Stomach (tissue), 9 donors: ENCODE data around the gene RIMBP2. TPM values are rescaled to one million over a fixed set of nuclear protein-coding genes. Genes with fewer than 3 reads are reported as not detected.

Experiments
- DNase-seq, 2 donors: peaks; one replicate each; pipeline versions ENCODE4 v3.0.0 to v3.0.0-alpha.2; 2013 to 2019
- H3K27ac ChIP-seq, 5 donors: fragments of 200-600 bp in 4 of 5; sonication (generic) in 4 of 5; one replicate each; pipeline ENCODE4 v1.5.1; 2013 to 2019; ENCODE audit warnings: mild to moderate bottlenecking in 1 of 5, moderate library complexity in 1 of 5
- H3K27me3 ChIP-seq, 3 donors: fragments of 200-600 bp; sonication (generic); one replicate each; pipeline ENCODE4 v1.5.1; 2017 to 2019; ENCODE audit warnings: mixed run types in 1 of 3
- H3K36me3 ChIP-seq, 4 donors: fragments of 200-600 bp; sonication (generic); 1 replicate in 3 of 4; 2 replicates in 1 of 4; pipeline ENCODE4 v1.5.1; 2016 to 2019
- H3K4me1 ChIP-seq, 4 donors: fragments of 200-600 bp; sonication (generic); one replicate each; pipeline ENCODE4 v1.5.1; 2016 to 2019
- H3K4me3 ChIP-seq, 4 donors: fragments of 200-600 bp; sonication (generic) in 3 of 4; one replicate each; pipeline ENCODE4 v1.5.1; 2016 to 2019; ENCODE audit warnings: mild to moderate bottlenecking in 1 of 4
- H3K9me3 ChIP-seq, 4 donors: fragments of 200-600 bp; sonication (generic); one replicate each; pipeline ENCODE4 v1.5.1; 2016 to 2019
- CTCF ChIP-seq, 7 experiments: fragments of 450-650 bp in 4 of 7; fragments of 200-600 bp in 3 of 7; sonication (generic) in 3 of 7; IDR thresholded peaks; one replicate each; pipeline ENCODE4 v1.5.1; 2016 to 2019; ENCODE audit warnings: antibody characterized with exemption in 7 of 7, control low read depth in 2 of 7, mild to moderate bottlenecking in 1 of 7
- EP300 ChIP-seq: sonication (generic); formaldehyde crosslinking; IDR thresholded peaks from one replicate; pipeline ENCODE4 v1.6.1; 2017; ENCODE audit warnings: antibody characterized with exemption
- POLR2A ChIP-seq, 4 donors: fragments of 450-650 bp; IDR thresholded peaks; one replicate each; pipeline ENCODE4 v1.6.1; 2016; ENCODE audit warnings: antibody characterized with exemption in 4 of 4, control low read depth in 2 of 4, mild to moderate bottlenecking in 1 of 4, moderate library complexity in 1 of 4
- POLR2AphosphoS5 ChIP-seq, 3 donors: sonication (generic); formaldehyde crosslinking; IDR thresholded peaks; one replicate each; pipeline ENCODE4 v1.6.1; 2016; ENCODE audit warnings: antibody characterized with exemption in 3 of 3
- WGBS, 5 donors: extraction: QIAGEN DNeasy Blood & Tissue Kit in 3 of 5; methylation state at CpG; one replicate each; pipeline versions ENCODE4 v1.1.5 to v1.1.7; 2013 to 2018; 5-methylcytosine and 5-hydroxymethylcytosine counted together
- intact Hi-C: fragments of 100-400 bp; cut with DNase I; formaldehyde crosslinking; loops from one replicate; pipeline ENCODE4 v1.15.1; 2023; ENCODE audit warnings: low total_unique reads
- polyA plus RNA-seq, 3 donors: library from polyadenylated mRNA; stranded (reverse); fragments of 200-250 nt; gene quantifications; one replicate each; pipeline ENCODE4 v1.2.3, GENCODE V29; 2013
- total RNA-seq, 5 donors: library from RNA; depleted of rRNA; stranded (reverse); fragments of >200 nt; gene quantifications; one replicate each; pipeline versions ENCODE4 v1.1.0 to v1.2.3, GENCODE V29; 2014 to 2016
- donor health status: healthy with polysubstance abuse.
- donor health status: Bipolar disorder and iron deficiency.
- donor health status: healthy.

Gene RIMBP2
- total and polyA plus RNA-seq, 8 donors = 0.75 to 44.6 (median 5.6) TPM

DNA sequence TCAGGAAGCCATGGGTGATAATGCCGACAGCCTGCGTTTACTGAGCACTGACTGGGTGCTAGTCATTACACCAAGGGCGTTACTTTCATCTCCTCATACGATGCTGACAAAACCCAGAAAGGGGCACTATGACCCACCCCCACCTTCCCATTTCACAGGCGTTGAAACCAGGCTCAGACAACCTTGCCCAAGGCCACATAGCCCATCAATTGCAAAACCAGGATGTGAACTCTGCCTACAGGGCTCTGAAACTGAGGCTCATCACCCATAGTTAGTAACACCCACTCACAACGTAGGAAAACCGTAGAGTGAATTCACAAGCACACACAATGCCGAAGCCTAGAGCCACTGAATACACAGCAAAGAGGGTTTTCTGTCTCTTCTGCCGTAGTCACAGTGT is 119.9 kb downstream of the RIMBP2 start:
- Histone ChIP-seq H3K27me3 (peaks cover 0 to 4% (median 0%) of the 10 kb centered on the region in 3 donors), H3K27ac (no peak overlapping the region), H3K9me3 (peaks cover 0 to 37% (median 17%) of the 10 kb centered on the region in 4 donors), H3K4me1 (no peaks in the 10 kb centered on the region), H3K4me3 (no peak overlapping the region), H3K36me3 (no peaks in the 10 kb centered on the region)
- WGBS, 5 donors = 61 to 77% (median 70%) methylated on average over 9 of the region's 9 CpGs
- TF ChIP-seq CTCF (IDR thresholded peaks at IDR 0.05) (no peak), EP300 (no peak), POLR2AphosphoS5 (IDR thresholded peaks at IDR 0.05) (no peak), POLR2A (IDR thresholded peaks at IDR 0.05) (no peak)
- intact Hi-C loops = no loop called here
- DNase-seq = no peak

GRCh38 chr12:130595566-130595965 is 120.5 kb downstream of the RIMBP2 start:
- WGBS, 5 donors = 77 to 86% (median 82%) methylated on average over 9 of the region's 9 CpGs
- intact Hi-C loops = no loop called here
- Histone ChIP-seq H3K4me1 (no peaks in the 10 kb centered on the region), H3K27ac (no peak overlapping the region), H3K36me3 (no peaks in the 10 kb centered on the region), H3K4me3 (no peak overlapping the region), H3K9me3 (peaks cover 0 to 37% (median 17%) of the 10 kb centered on the region in 4 donors), H3K27me3 (peaks cover 0 to 4% (median 0%) of the 10 kb centered on the region in 3 donors)
- no peak for DNase-seq
- TF ChIP-seq CTCF (IDR thresholded peaks at IDR 0.05) = no peak
- TF ChIP-seq POLR2AphosphoS5 (IDR thresholded peaks at IDR 0.05) = no peak
- no peak for TF ChIP-seq POLR2A (IDR thresholded peaks at IDR 0.05)
- TF ChIP-seq EP300 = no peak

DNA sequence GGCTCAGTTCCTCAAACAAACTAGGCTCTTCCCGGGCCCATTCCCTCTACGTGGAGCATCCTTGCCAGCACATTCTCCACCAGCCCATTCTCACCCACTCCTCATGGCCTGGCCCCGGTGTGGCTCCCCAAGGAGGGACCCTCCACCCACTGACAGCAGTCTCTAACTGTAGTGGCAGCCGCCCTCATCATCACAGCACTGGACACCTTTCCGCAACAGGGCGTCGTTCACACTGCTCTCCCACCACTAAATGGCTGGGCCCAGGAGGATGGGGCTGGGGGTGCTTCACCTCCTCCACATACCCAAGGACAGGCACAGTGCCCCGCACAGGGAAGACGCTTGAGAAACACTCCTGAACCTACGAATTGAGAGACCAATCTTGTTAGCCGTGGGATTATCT is 123.0 kb downstream of the RIMBP2 start:
- peaks cover 0 to 23% (median 12%) of the 10 kb centered on the region in 4 donors for H3K9me3 ChIP-seq
- no peaks in the 10 kb centered on the region for H3K4me1 ChIP-seq
- H3K27me3 ChIP-seq = peaks cover 0 to 4% (median 0%) of the 10 kb centered on the region in 3 donors
- H3K36me3 ChIP-seq = no peaks in the 10 kb centered on the region
- 64 to 80% (median 73%) methylated on average over 10 to 11 of the region's 11 CpGs for WGBS, 5 donors
- DNase-seq = no peak
- TF ChIP-seq CTCF (IDR thresholded peaks at IDR 0.05) = no peak
- TF ChIP-seq EP300 = no peak
- TF ChIP-seq POLR2AphosphoS5 (IDR thresholded peaks at IDR 0.05) = no peak
- TF ChIP-seq POLR2A (IDR thresholded peaks at IDR 0.05) = no peak
- H3K4me3 ChIP-seq = no peak overlapping the region
- H3K27ac ChIP-seq = no peak overlapping the region
- intact Hi-C loops = no loop called here

DNA sequence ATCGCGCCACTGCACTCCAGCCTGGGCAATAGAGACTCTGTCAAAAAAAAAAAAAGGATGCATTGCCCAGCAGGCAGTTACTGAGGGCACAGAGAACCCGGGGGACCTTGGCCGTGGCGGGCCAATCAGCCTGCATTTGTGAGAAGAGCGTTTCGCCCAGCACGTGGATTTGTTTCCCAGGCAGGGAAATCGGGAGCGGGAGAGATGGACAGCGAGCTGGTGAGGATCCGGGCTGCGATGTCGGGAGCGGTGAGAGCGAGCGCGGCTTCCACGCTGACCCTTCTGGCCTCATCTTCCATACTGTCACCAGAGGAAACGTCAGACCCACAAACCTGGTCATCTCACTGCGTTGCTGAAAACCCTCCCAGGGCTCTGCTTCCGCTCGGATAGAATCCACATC is 123.5 kb downstream of the RIMBP2 start:
- H3K27ac ChIP-seq = no peak overlapping the region
- intact Hi-C loops = no loop called here
- H3K27me3 ChIP-seq = peaks cover 0 to 4% (median 0%) of the 10 kb centered on the region in 3 donors
- H3K36me3 ChIP-seq = no peaks in the 10 kb centered on the region
- H3K4me3 ChIP-seq = no peak overlapping the region
- WGBS, 5 donors = 87 to 92% (median 91%) methylated on average over 23 of the region's 23 CpGs
- no peak for TF ChIP-seq EP300
- TF ChIP-seq POLR2A (IDR thresholded peaks at IDR 0.05) = no peak
- no peak for TF ChIP-seq POLR2AphosphoS5 (IDR thresholded peaks at IDR 0.05)
- no peak for TF ChIP-seq CTCF (IDR thresholded peaks at IDR 0.05)
- DNase-seq = no peak
- H3K4me1 ChIP-seq = no peaks in the 10 kb centered on the region
- H3K9me3 ChIP-seq = peaks cover 0 to 23% (median 9%) of the 10 kb centered on the region in 4 donors
